Measurements from ENCODE around the gene RASSF5.
A peak's percentile ranks its signal among the peaks of the same experiment; 100 is the strongest.

Gene RASSF5

DNA sequence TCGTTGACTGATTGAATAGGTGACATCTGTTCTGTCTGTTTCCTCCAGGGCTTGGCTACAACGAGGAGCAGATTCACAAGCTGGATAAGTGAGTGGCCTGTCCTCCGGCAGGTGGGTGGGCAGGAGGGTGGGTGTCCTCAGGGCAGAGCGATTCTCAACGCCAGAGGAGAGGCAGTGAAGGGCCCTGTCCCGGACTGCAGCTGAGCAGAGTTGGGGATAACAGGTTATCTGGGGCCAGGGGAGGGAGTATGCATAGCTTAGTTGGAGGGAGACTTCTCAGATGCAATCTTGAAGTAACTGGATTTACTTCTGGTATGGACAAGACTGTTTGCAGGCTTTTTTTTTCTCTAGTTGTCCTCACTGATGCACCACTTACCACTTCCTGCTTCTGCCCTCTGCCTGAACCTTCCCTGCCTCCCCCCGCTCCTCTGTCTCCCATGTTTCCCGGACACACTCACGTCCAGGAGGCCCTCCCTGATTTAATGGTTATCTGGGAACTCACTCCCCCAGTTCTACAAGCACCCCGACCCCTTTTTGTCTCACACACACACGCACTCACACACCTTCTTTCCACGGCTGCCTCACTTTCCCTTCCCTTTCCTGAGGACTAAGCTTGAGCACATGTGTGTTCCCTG is 16.4 kb upstream of the RASSF5 start:
- no peaks in the 10 kb centered on the region for H3K27me3 ChIP-seq (ENCODE audit: insufficient read depth, insufficient read length)
- TF ChIP-seq ZNF274 (IDR thresholded peaks at IDR 0.05; ENCODE audit: low read depth, low read length) (no peak), SUZ12 (IDR thresholded peaks at IDR 0.05; ENCODE audit: extremely low read depth, insufficient read depth, insufficient read length) (no peak), YY1 (IDR thresholded peaks at IDR 0.05; ENCODE audit: insufficient read depth, insufficient read length) (no peak)
- no peak for DNase-seq (ENCODE audit: low read depth, low spot score)
- peak overlapping the region; percentile 15 for H3K9ac ChIP-seq (ENCODE audit: insufficient read length, low read depth)
- no peak overlapping the region for H3K4me3 ChIP-seq (ENCODE audit: insufficient read length, low read depth)
- no peaks in the 10 kb centered on the region for H3K9me3 ChIP-seq (ENCODE audit: insufficient read depth, low read length)
- H3K4me1 ChIP-seq (ENCODE audit: insufficient read depth, insufficient read length): peaks cover 7% of the 10 kb centered on the region
- peaks cover 51% of the 10 kb centered on the region for H3K36me3 ChIP-seq (ENCODE audit: insufficient read depth, insufficient read length, low read length)

DNA sequence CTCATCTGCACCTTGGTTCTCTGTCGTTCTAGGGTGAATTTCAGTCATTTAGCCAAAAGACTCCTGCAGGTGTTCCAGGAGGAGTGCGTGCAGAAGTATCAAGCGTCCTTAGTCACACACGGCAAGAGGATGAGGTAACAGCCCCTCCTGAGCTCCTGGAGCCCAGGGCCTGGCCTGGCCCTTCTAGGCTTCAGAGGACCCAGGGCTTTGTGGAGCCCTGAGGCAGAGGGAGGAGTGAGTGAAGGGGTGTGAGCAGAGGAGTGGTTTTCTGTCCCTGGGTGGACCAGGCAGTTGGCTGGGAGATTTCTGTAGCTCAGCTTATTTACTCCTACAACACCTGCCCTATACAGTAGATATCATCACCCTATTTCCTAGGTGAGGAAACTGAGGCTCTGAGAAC is 15.7 kb upstream of the RASSF5 start:
- no peak for DNase-seq (ENCODE audit: low read depth, low spot score)
- H3K27me3 ChIP-seq (ENCODE audit: insufficient read depth, insufficient read length): no peaks in the 10 kb centered on the region
- no peak for TF ChIP-seq SUZ12 (IDR thresholded peaks at IDR 0.05; ENCODE audit: extremely low read depth, insufficient read depth, insufficient read length)
- TF ChIP-seq ZNF274 (IDR thresholded peaks at IDR 0.05; ENCODE audit: low read depth, low read length): no peak
- TF ChIP-seq YY1 (IDR thresholded peaks at IDR 0.05; ENCODE audit: insufficient read depth, insufficient read length): no peak
- H3K4me3 ChIP-seq (ENCODE audit: insufficient read length, low read depth): no peak overlapping the region
- H3K9ac ChIP-seq (ENCODE audit: insufficient read length, low read depth): no peak overlapping the region
- peaks cover 11% of the 10 kb centered on the region for H3K4me1 ChIP-seq (ENCODE audit: insufficient read depth, insufficient read length)
- peaks cover 51% of the 10 kb centered on the region for H3K36me3 ChIP-seq (ENCODE audit: insufficient read depth, insufficient read length, low read length)
- no peaks in the 10 kb centered on the region for H3K9me3 ChIP-seq (ENCODE audit: insufficient read depth, low read length)

DNA sequence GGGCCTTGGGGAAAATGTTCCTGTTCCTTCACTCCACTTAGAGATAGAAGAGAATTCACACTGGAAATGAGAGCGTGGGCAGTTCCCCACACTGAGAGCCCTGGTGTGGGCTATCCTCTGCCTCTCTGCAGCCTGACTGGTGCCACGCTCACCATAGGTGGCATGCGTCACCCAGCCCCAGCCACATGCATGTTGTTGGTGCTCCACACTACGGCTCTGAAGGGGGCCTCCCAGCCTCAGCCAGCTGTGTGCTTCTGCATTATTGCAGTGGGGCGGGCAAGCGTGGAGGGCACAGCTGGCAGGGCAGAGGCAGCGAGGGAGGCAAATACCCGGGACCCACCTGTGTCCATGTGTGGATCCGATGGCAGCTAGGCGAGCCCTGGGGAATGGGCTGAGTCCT is 14.7 kb upstream of the RASSF5 start:
- no peak for TF ChIP-seq SUZ12 (IDR thresholded peaks at IDR 0.05; ENCODE audit: extremely low read depth, insufficient read depth, insufficient read length)
- no peak for TF ChIP-seq YY1 (IDR thresholded peaks at IDR 0.05; ENCODE audit: insufficient read depth, insufficient read length)
- TF ChIP-seq ZNF274 (IDR thresholded peaks at IDR 0.05; ENCODE audit: low read depth, low read length): no peak
- Histone ChIP-seq H3K36me3 (ENCODE audit: insufficient read depth, insufficient read length, low read length) (peaks cover 47% of the 10 kb centered on the region), H3K9me3 (ENCODE audit: insufficient read depth, low read length) (no peaks in the 10 kb centered on the region), H3K27me3 (ENCODE audit: insufficient read depth, insufficient read length) (no peaks in the 10 kb centered on the region), H3K9ac (ENCODE audit: insufficient read length, low read depth) (no peak overlapping the region), H3K4me3 (ENCODE audit: insufficient read length, low read depth) (no peak overlapping the region), H3K4me1 (ENCODE audit: insufficient read depth, insufficient read length) (peaks cover 11% of the 10 kb centered on the region)
- no peak for DNase-seq (ENCODE audit: low read depth, low spot score)

DNA sequence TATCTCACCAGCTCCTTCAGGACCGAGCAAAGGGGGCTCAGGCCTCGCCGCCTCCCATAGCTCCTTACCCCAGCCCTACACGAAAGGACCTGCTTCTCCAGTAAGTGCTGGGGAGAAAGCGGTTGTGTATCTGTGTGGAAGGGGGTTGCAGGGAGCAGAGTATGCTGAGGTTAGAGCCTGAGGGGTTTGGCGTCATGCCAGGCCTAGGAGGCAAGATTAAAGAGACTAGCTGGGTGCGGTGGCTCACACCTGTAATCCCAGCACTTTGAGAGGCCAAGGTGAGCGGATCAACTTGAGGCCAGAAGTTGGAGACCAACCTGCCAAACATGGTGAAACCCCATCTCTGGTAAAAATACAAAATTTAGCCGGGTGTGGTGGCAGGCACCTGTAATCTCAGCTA is 14.1 kb upstream of the RASSF5 start:
- Histone ChIP-seq H3K9me3 (ENCODE audit: insufficient read depth, low read length) (no peaks in the 10 kb centered on the region), H3K4me1 (ENCODE audit: insufficient read depth, insufficient read length) (peaks cover 11% of the 10 kb centered on the region), H3K9ac (ENCODE audit: insufficient read length, low read depth) (no peak overlapping the region), H3K36me3 (ENCODE audit: insufficient read depth, insufficient read length, low read length) (peaks cover 42% of the 10 kb centered on the region), H3K27me3 (ENCODE audit: insufficient read depth, insufficient read length) (no peaks in the 10 kb centered on the region), H3K4me3 (ENCODE audit: insufficient read length, low read depth) (no peak overlapping the region)
- DNase-seq (ENCODE audit: low read depth, low spot score): no peak
- TF ChIP-seq SUZ12 (IDR thresholded peaks at IDR 0.05; ENCODE audit: extremely low read depth, insufficient read depth, insufficient read length) (no peak), YY1 (IDR thresholded peaks at IDR 0.05; ENCODE audit: insufficient read depth, insufficient read length) (no peak), ZNF274 (IDR thresholded peaks at IDR 0.05; ENCODE audit: low read depth, low read length) (no peak)

DNA sequence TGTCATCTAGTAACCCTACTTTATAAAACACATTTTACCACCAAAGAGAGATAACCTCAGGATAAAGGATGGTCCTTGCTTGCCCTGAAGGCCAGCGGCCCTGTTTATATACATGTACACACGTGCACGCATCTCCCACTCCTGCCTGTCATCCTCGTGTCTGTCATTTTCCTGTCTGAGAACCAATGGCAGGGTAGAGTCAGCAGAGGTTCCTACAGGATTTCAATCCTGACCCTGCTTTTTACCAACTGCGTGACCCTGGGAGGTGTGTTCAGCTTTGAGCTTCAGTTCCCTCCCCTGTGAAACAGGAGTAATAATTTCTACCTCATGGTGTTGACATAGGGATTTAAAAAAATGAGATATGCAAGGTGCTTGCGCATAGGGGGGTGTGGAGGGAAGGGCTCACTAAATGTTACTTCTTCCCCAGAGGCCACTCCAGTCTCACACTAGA is 12.3 kb upstream of the RASSF5 start:
- H3K27me3 ChIP-seq (ENCODE audit: insufficient read depth, insufficient read length): no peaks in the 10 kb centered on the region
- TF ChIP-seq SUZ12 (IDR thresholded peaks at IDR 0.05; ENCODE audit: extremely low read depth, insufficient read depth, insufficient read length): no peak
- no peak for TF ChIP-seq ZNF274 (IDR thresholded peaks at IDR 0.05; ENCODE audit: low read depth, low read length)
- TF ChIP-seq YY1 (IDR thresholded peaks at IDR 0.05; ENCODE audit: insufficient read depth, insufficient read length): no peak
- DNase-seq (ENCODE audit: low read depth, low spot score): no peak
- no peak overlapping the region for H3K4me3 ChIP-seq (ENCODE audit: insufficient read length, low read depth)
- peaks cover 42% of the 10 kb centered on the region for H3K36me3 ChIP-seq (ENCODE audit: insufficient read depth, insufficient read length, low read length)
- no peaks in the 10 kb centered on the region for H3K9me3 ChIP-seq (ENCODE audit: insufficient read depth, low read length)
- peaks cover 13% of the 10 kb centered on the region for H3K4me1 ChIP-seq (ENCODE audit: insufficient read depth, insufficient read length)
- H3K9ac ChIP-seq (ENCODE audit: insufficient read length, low read depth): no peak overlapping the region

GRCh38 chr1:206495493-206496046 is 11.8 kb upstream of the RASSF5 start:
- no peak overlapping the region for H3K4me3 ChIP-seq (ENCODE audit: insufficient read length, low read depth)
- no peak overlapping the region for H3K9ac ChIP-seq (ENCODE audit: insufficient read length, low read depth)
- no peaks in the 10 kb centered on the region for H3K27me3 ChIP-seq (ENCODE audit: insufficient read depth, insufficient read length)
- DNase-seq (ENCODE audit: low read depth, low spot score): no peak
- no peaks in the 10 kb centered on the region for H3K9me3 ChIP-seq (ENCODE audit: insufficient read depth, low read length)
- peaks cover 42% of the 10 kb centered on the region for H3K36me3 ChIP-seq (ENCODE audit: insufficient read depth, insufficient read length, low read length)
- TF ChIP-seq ZNF274 (IDR thresholded peaks at IDR 0.05; ENCODE audit: low read depth, low read length) (no peak), YY1 (IDR thresholded peaks at IDR 0.05; ENCODE audit: insufficient read depth, insufficient read length) (no peak), SUZ12 (IDR thresholded peaks at IDR 0.05; ENCODE audit: extremely low read depth, insufficient read depth, insufficient read length) (no peak)
- H3K4me1 ChIP-seq (ENCODE audit: insufficient read depth, insufficient read length): peaks cover 8% of the 10 kb centered on the region

GRCh38 chr1:206496131-206496793 is 11.1 kb upstream of the RASSF5 start:
- H3K9ac ChIP-seq (ENCODE audit: insufficient read length, low read depth): no peak overlapping the region
- H3K27me3 ChIP-seq (ENCODE audit: insufficient read depth, insufficient read length): no peaks in the 10 kb centered on the region
- H3K36me3 ChIP-seq (ENCODE audit: insufficient read depth, insufficient read length, low read length): peaks cover 35% of the 10 kb centered on the region
- no peak overlapping the region for H3K4me3 ChIP-seq (ENCODE audit: insufficient read length, low read depth)
- no peak for DNase-seq (ENCODE audit: low read depth, low spot score)
- TF ChIP-seq SUZ12 (IDR thresholded peaks at IDR 0.05; ENCODE audit: extremely low read depth, insufficient read depth, insufficient read length) (no peak), ZNF274 (IDR thresholded peaks at IDR 0.05; ENCODE audit: low read depth, low read length) (no peak), YY1 (IDR thresholded peaks at IDR 0.05; ENCODE audit: insufficient read depth, insufficient read length) (no peak)
- H3K9me3 ChIP-seq (ENCODE audit: insufficient read depth, low read length): no peaks in the 10 kb centered on the region
- peaks cover 8% of the 10 kb centered on the region for H3K4me1 ChIP-seq (ENCODE audit: insufficient read depth, insufficient read length)
